ENCODE results near the gene SARNP. TPM values are rescaled to one million over a fixed set of nuclear protein-coding genes. Genes with fewer than 3 reads are reported as not detected.

SARNP gene
- total and polyA plus RNA-seq, 8 donors, result 16.1 to 200 (median 87.1) TPM

- TF ChIP-seq, protein P1, sequence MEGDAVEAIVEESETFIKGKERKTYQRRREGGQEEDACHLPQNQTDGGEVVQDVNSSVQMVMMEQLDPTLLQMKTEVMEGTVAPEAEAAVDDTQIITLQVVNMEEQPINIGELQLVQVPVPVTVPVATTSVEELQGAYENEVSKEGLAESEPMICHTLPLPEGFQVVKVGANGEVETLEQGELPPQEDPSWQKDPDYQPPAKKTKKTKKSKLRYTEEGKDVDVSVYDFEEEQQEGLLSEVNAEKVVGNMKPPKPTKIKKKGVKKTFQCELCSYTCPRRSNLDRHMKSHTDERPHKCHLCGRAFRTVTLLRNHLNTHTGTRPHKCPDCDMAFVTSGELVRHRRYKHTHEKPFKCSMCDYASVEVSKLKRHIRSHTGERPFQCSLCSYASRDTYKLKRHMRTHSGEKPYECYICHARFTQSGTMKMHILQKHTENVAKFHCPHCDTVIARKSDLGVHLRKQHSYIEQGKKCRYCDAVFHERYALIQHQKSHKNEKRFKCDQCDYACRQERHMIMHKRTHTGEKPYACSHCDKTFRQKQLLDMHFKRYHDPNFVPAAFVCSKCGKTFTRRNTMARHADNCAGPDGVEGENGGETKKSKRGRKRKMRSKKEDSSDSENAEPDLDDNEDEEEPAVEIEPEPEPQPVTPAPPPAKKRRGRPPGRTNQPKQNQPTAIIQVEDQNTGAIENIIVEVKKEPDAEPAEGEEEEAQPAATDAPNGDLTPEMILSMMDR (IDR thresholded peaks at IDR 0.05), result no peak
- TF ChIP-seq EP300 (IDR thresholded peaks at IDR 0.05), result no peak
- no peak for TF ChIP-seq POLR2A (IDR thresholded peaks at IDR 0.05)
- TF ChIP-seq POLR2AphosphoS5 (IDR thresholded peaks at IDR 0.05), result no peak
- Histone ChIP-seq H3K4me1 (peaks cover 0 to 5% (median 0%) of the 10 kb centered on the region in 4 donors), H3K36me3 (peaks cover 53 to 100% (median 95%) of the 10 kb centered on the region in 4 donors), H3K27ac (no peak overlapping the region), H3K4me3 (no peak overlapping the region), H3K27me3 (no peaks in the 10 kb centered on the region), H3K9me3 (no peaks in the 10 kb centered on the region)
- intact Hi-C loops (cut with DNase I; ENCODE audit: low total_unique reads), result loop anchor here (10.0 kb wide), 1 partner anchor 53 kb away; the partner anchor contains the start of gene GDF11
- no peak for DNase-seq
- 78 to 84% (median 80%) methylated on average over 4 of the region's 4 CpGs for WGBS, 5 donors
Observed at GRCh38 chr12:55797550-55797949, 20.0 kb downstream of the SARNP start.

GRCh38 chr12:55797068-55797467 is 20.5 kb downstream of the SARNP start:
- peak in 1 of 2 donors; percentile 80 for DNase-seq
- intact Hi-C loops (cut with DNase I; ENCODE audit: low total_unique reads), result loop anchor here (10.0 kb wide), 1 partner anchor 52 kb away; the partner anchor contains the start of gene GDF11
- H3K4me1 ChIP-seq, result peaks cover 0 to 5% (median 0%) of the 10 kb centered on the region in 4 donors
- H3K36me3 ChIP-seq, result peaks cover 54 to 100% (median 96%) of the 10 kb centered on the region in 4 donors
- H3K27ac ChIP-seq, result no peak overlapping the region
- no peak overlapping the region for H3K4me3 ChIP-seq
- 51 to 55% (median 54%) methylated on average over 5 of the region's 5 CpGs for WGBS, 5 donors
- no peak for TF ChIP-seq POLR2A (IDR thresholded peaks at IDR 0.05)
- no peak for TF ChIP-seq EP300 (IDR thresholded peaks at IDR 0.05)
- TF ChIP-seq, protein P1 (IDR thresholded peaks at IDR 0.05), result peak in 3 of 7 experiments; percentile 8 to 33 (median 13)
- H3K9me3 ChIP-seq, result no peaks in the 10 kb centered on the region
- H3K27me3 ChIP-seq, result no peaks in the 10 kb centered on the region

GRCh38 chr12:55795950-55796349 is 21.6 kb downstream of the SARNP start:
- peaks cover 0 to 5% (median 0%) of the 10 kb centered on the region in 4 donors for H3K4me1 ChIP-seq
- H3K9me3 ChIP-seq, result no peaks in the 10 kb centered on the region
- no peak for DNase-seq
- H3K4me3 ChIP-seq, result no peak overlapping the region
- H3K27me3 ChIP-seq, result no peaks in the 10 kb centered on the region
- intact Hi-C loops (cut with DNase I; ENCODE audit: low total_unique reads), result loop anchor here (10.0 kb wide), 1 partner anchor 51 kb away; the partner anchor contains the start of gene GDF11
- TF ChIP-seq, protein P1 (IDR thresholded peaks at IDR 0.05), result no peak
- no peak for TF ChIP-seq POLR2A (IDR thresholded peaks at IDR 0.05)
- no peak for TF ChIP-seq POLR2AphosphoS5 (IDR thresholded peaks at IDR 0.05)
- no peak for TF ChIP-seq EP300 (IDR thresholded peaks at IDR 0.05)
- H3K27ac ChIP-seq, result no peak overlapping the region
- H3K36me3 ChIP-seq, result peaks cover 52 to 100% (median 94%) of the 10 kb centered on the region in 4 donors

GRCh38 chr12:55789893-55790292 is 27.6 kb downstream of the SARNP start:
- Histone ChIP-seq H3K27ac (no peak overlapping the region), H3K27me3 (no peaks in the 10 kb centered on the region), H3K4me1 (no peaks in the 10 kb centered on the region), H3K36me3 (peaks cover 72 to 100% (median 96%) of the 10 kb centered on the region in 4 donors), H3K9me3 (no peaks in the 10 kb centered on the region), H3K4me3 (no peak overlapping the region)
- TF ChIP-seq POLR2AphosphoS5 (IDR thresholded peaks at IDR 0.05), result no peak
- intact Hi-C loops (cut with DNase I; ENCODE audit: low total_unique reads), result loop anchor here (10.0 kb wide), 1 partner anchor 45 kb away; the partner anchor contains the start of gene GDF11
- 91 to 96% (median 93%) methylated on average over 4 of the region's 4 CpGs for WGBS, 5 donors
- DNase-seq, result no peak

DNA sequence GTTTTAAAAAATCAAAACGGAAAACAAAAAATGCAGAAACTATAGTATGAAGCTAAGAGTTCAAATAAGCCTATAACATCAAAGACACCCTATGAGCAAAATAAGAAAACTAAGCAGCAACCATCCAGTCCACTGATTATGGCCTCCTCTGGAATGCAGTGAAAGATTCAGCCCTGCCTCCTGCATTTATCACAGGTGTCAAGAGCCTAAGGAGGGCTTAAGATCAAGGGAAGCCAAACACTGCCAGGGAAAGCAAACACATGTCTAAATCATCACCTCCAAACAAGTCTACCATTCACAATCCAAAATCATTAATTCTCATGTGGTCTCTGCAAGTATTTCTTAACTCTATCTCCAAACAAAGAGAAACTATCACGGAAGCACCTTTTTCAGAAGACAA is 28.4 kb downstream of the SARNP start:
- no peaks in the 10 kb centered on the region for H3K9me3 ChIP-seq
- H3K27ac ChIP-seq, result no peak overlapping the region
- 86 to 93% (median 89%) methylated on average over 2 of the region's 2 CpGs for WGBS, 5 donors
- H3K27me3 ChIP-seq, result no peaks in the 10 kb centered on the region
- peak in 1 of 2 donors; percentile 5 for DNase-seq
- intact Hi-C loops (cut with DNase I; ENCODE audit: low total_unique reads), result no loop called here
- TF ChIP-seq POLR2AphosphoS5 (IDR thresholded peaks at IDR 0.05), result no peak
- TF ChIP-seq, protein P1 (IDR thresholded peaks at IDR 0.05), result no peak
- no peak for TF ChIP-seq EP300 (IDR thresholded peaks at IDR 0.05)
- TF ChIP-seq POLR2A (IDR thresholded peaks at IDR 0.05), result no peak
- H3K36me3 ChIP-seq, result peaks cover 71 to 100% (median 96%) of the 10 kb centered on the region in 4 donors
- H3K4me1 ChIP-seq, result no peaks in the 10 kb centered on the region
- H3K4me3 ChIP-seq, result no peak overlapping the region

Data from stomach (tissue), 9 donors.